Prostate gland (tissue), 2 donors: ENCODE results near the gene ZNF280C. TPM values are rescaled to one million over a fixed set of nuclear protein-coding genes. Genes with fewer than 3 reads are reported as not detected.

Source experiments
- DNase-seq: peaks from one replicate; pipeline ENCODE4 v3.0.0-alpha.2; 2019; ENCODE audit warnings: low spot score
- H3K27ac ChIP-seq, 2 donors: fragments of 200-600 bp; sonication (generic); 2 replicates each; pipeline ENCODE4 v1.5.1; 2017 to 2019
- H3K27me3 ChIP-seq: fragments of 200-600 bp; sonication (generic); replicated peaks from 2 replicates; pipeline ENCODE4 v1.5.1; 2019; ENCODE audit not compliant: insufficient read depth
- H3K36me3 ChIP-seq, 2 donors: fragments of 200-600 bp; sonication (generic); 1 replicate in 1 of 2; 2 replicates in 1 of 2; pipeline versions ENCODE4 v1.5.1 to v1.8.1; 2017 to 2019
- H3K4me1 ChIP-seq: fragments of 200-600 bp; sonication (generic); replicated peaks from 2 replicates; pipeline ENCODE4 v1.5.1; 2019
- H3K4me3 ChIP-seq, 2 donors: fragments of 200-600 bp; sonication (generic); 2 replicates each; pipeline ENCODE4 v1.5.1; 2017 to 2019
- H3K9me3 ChIP-seq: fragments of 200-600 bp; sonication (generic); 2 replicates; pipeline ENCODE4 v1.5.1; 2017
- POLR2A ChIP-seq: fragments of 450-650 bp; IDR thresholded peaks from one replicate; pipeline ENCODE4 v1.6.1; 2016; ENCODE audit warnings: antibody characterized with exemption, mild to moderate bottlenecking
- POLR2AphosphoS5 ChIP-seq: sonication (generic); formaldehyde crosslinking; IDR thresholded peaks from one replicate; pipeline ENCODE4 v1.6.1; 2017; ENCODE audit warnings: antibody characterized with exemption
- WGBS: methylation state at CpG from one replicate; pipeline ENCODE4 v1.1.5; 2018; 5-methylcytosine and 5-hydroxymethylcytosine counted together
- intact Hi-C: fragments of 100-400 bp; cut with DNase I; formaldehyde crosslinking; loops from one replicate; pipeline ENCODE4 v1.14.2; 2022
- total RNA-seq, 2 donors: library from RNA; depleted of rRNA; stranded (reverse); fragments of >200 nt; gene quantifications; one replicate each; pipeline ENCODE4 v1.1.0, GENCODE V29; 2016
- TF ChIP-seq, protein P1 (sequence below), 4 experiments: fragments of 200-600 bp in 2 of 4; fragments of 450-650 bp in 2 of 4; sonication (generic) in 2 of 4; IDR thresholded peaks; 1 replicate in 3 of 4; 2 replicates in 1 of 4; pipeline ENCODE4 v1.5.1; 2016 to 2019; ENCODE audit warnings: antibody characterized with exemption in 4 of 4, mild to moderate bottlenecking in 2 of 4, moderate library complexity in 2 of 4

Gene ZNF280C
- total RNA-seq, 2 donors from 2014 or later: 4.1 to 19.0 TPM

DNA sequence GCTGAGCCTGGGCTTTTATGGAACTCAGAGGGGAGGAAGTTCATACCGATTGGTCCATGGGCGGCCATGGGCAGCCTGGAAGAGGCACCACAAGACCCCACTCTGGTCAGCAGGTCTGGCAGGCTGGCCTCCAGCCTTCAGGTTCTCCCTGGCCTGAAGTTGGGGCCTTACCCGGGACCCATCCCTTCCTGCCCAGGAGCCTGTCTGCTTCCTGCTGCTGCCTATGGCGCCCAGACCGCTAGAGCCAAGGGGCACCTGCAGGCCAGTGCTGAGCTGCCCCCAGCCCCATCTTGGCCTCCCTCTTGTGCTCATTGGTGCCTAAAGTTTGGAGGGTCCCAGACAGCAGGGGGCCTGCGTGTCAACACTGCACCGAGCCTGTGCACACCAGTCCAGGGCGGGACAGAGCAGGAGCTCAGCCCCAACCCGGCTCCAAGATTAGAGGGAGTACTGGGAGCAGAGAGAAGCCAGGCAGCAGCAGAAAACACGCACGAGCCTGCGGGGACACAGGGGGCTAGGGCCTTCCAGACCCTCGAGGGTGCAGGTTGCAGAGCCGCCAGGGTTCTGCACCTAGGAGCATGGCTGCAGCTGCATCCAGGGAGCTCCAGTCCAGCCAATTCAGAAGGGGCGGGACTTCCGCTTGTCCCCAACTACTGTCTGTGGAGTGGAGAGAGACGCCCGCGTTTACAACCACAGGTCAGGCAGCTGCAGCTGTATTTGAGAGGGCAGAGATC is 30.7 kb upstream of the ZNF280C start:
- no peaks in the 10 kb centered on the region for H3K27me3 ChIP-seq
- H3K9me3 ChIP-seq: no peaks in the 10 kb centered on the region
- no peak for DNase-seq
- TF ChIP-seq POLR2AphosphoS5 (no peak), POLR2A (no peak)
- TF ChIP-seq, protein P1, sequence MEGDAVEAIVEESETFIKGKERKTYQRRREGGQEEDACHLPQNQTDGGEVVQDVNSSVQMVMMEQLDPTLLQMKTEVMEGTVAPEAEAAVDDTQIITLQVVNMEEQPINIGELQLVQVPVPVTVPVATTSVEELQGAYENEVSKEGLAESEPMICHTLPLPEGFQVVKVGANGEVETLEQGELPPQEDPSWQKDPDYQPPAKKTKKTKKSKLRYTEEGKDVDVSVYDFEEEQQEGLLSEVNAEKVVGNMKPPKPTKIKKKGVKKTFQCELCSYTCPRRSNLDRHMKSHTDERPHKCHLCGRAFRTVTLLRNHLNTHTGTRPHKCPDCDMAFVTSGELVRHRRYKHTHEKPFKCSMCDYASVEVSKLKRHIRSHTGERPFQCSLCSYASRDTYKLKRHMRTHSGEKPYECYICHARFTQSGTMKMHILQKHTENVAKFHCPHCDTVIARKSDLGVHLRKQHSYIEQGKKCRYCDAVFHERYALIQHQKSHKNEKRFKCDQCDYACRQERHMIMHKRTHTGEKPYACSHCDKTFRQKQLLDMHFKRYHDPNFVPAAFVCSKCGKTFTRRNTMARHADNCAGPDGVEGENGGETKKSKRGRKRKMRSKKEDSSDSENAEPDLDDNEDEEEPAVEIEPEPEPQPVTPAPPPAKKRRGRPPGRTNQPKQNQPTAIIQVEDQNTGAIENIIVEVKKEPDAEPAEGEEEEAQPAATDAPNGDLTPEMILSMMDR (IDR thresholded peaks at IDR 0.05): no peak
- H3K36me3 ChIP-seq: no peaks in the 10 kb centered on the region
- intact Hi-C loops: no loop called here
- WGBS: 63% methylated on average over 8 of the region's 19 CpGs
- H3K27ac ChIP-seq: no peak overlapping the region
- no peaks in the 10 kb centered on the region for H3K4me1 ChIP-seq
- no peak overlapping the region for H3K4me3 ChIP-seq

DNA sequence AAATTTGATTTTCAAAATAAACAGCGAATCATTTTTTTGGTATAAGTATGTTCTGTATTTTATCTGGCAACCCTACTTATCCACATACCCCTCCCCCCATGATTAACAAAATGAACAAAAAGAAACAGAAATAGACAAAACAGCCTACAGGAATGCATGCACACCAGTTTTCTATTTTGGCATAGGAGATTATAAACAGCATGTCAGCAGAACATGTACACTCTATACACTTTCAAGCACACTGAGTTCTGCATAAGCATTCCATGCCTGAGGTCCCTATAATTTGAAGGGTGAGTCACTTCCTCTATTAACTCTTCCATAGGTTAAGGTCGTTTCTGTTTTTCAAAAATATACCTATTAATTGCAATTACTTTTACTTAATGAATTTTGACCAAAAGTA is 28.0 kb upstream of the ZNF280C start:
- no peaks in the 10 kb centered on the region for H3K27me3 ChIP-seq
- intact Hi-C loops: no loop called here
- H3K4me1 ChIP-seq: no peaks in the 10 kb centered on the region
- TF ChIP-seq POLR2AphosphoS5 (no peak), POLR2A (no peak)
- TF ChIP-seq, protein P1 (IDR thresholded peaks at IDR 0.05): no peak
- 18% methylated on average over 2 of the region's 2 CpGs for WGBS
- no peak for DNase-seq
- no peaks in the 10 kb centered on the region for H3K36me3 ChIP-seq
- H3K9me3 ChIP-seq: no peaks in the 10 kb centered on the region
- H3K4me3 ChIP-seq: no peak overlapping the region
- no peak overlapping the region for H3K27ac ChIP-seq

GRCh38 chrX:130296297-130296678 is 27.6 kb upstream of the ZNF280C start:
- WGBS: 66% methylated on average over 3 of the region's 3 CpGs
- no peak overlapping the region for H3K4me3 ChIP-seq
- H3K9me3 ChIP-seq: no peaks in the 10 kb centered on the region
- no peak for TF ChIP-seq POLR2A
- TF ChIP-seq POLR2AphosphoS5: no peak
- TF ChIP-seq, protein P1 (IDR thresholded peaks at IDR 0.05): no peak
- H3K27ac ChIP-seq: no peak overlapping the region
- no peaks in the 10 kb centered on the region for H3K4me1 ChIP-seq
- H3K27me3 ChIP-seq: no peaks in the 10 kb centered on the region
- no peak for DNase-seq
- no peaks in the 10 kb centered on the region for H3K36me3 ChIP-seq
- intact Hi-C loops: no loop called here

DNA sequence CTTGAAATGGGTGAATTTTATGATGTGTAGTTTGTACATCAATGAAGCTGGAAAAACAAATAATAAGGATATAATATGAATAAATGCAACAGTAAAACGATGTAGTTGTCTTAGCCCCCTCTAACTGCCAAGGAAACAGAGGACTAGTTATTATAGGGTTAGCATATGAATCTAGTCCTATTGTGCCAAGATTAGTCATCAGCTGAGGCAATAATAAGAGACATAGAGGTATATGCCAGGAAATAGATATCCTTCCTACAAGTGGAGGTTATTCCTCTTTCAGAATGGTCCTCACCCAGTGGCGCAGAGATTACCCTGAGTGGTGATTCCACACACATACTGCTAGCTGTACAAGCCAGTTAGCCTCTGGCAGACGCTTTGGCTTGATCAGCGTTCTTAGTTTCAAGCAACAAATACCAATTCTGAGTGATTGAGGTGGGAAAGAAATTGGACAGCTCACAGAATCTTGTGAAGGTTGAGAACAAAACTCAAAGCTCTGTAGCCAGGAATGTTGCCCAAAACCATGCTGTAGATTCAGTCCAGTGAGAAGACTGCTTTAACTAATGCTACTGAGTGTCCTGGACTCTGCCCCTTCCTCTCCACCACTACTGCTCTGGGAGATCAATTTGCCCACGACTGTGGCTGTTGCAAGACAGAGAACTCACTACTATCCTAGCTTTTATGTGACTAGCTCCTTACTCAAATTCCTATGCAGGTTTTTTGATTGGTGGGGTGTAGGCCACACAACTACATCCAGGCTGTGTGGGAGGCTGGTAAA is 27.0 kb upstream of the ZNF280C start:
- Histone ChIP-seq H3K27ac (no peak overlapping the region), H3K4me1 (no peaks in the 10 kb centered on the region), H3K4me3 (no peak overlapping the region), H3K27me3 (no peaks in the 10 kb centered on the region), H3K36me3 (no peaks in the 10 kb centered on the region), H3K9me3 (no peaks in the 10 kb centered on the region)
- intact Hi-C loops: no loop called here
- 76% methylated on average over 5 of the region's 5 CpGs for WGBS
- no peak for TF ChIP-seq POLR2AphosphoS5
- TF ChIP-seq, protein P1 (IDR thresholded peaks at IDR 0.05): no peak
- TF ChIP-seq POLR2A: no peak
- DNase-seq: no peak
